ENCODE data around the gene KCNIP1.

KCNIP1 gene

GRCh38 chr5:170559296-170559695, 55.5 kb downstream of the KCNIP1 start:
- in situ Hi-C loops (cut with HindIII; ENCODE audit: low sequenced_read_pairs): no loop called here

GRCh38 chr5:170560938-170561337, 57.1 kb downstream of the KCNIP1 start:
- in situ Hi-C loops (cut with HindIII; ENCODE audit: low sequenced_read_pairs): no loop called here

GRCh38 chr5:170562166-170562874, 58.5 kb downstream of the KCNIP1 start:
- in situ Hi-C loops (cut with HindIII; ENCODE audit: low sequenced_read_pairs): no loop called here

- in situ Hi-C loops (cut with HindIII; ENCODE audit: low sequenced_read_pairs): no loop called here
These were observed 59.0 kb downstream of the KCNIP1 start for GRCh38 chr5:170562875-170563228.

- in situ Hi-C loops (cut with HindIII; ENCODE audit: low sequenced_read_pairs): no loop called here
These were observed 60.2 kb downstream of the KCNIP1 start for GRCh38 chr5:170563824-170564567.

- in situ Hi-C loops (cut with HindIII; ENCODE audit: low sequenced_read_pairs): no loop called here
These were observed 61.3 kb downstream of the KCNIP1 start for GRCh38 chr5:170565072-170565471.

- in situ Hi-C loops (cut with HindIII; ENCODE audit: low sequenced_read_pairs): no loop called here
These were observed 65.3 kb downstream of the KCNIP1 start for GRCh38 chr5:170569101-170569500.

- in situ Hi-C loops (cut with HindIII; ENCODE audit: low sequenced_read_pairs): no loop called here
These were observed 66.7 kb downstream of the KCNIP1 start for GRCh38 chr5:170570476-170570875.

- in situ Hi-C loops (cut with HindIII; ENCODE audit: low sequenced_read_pairs): no loop called here
These were observed 67.5 kb downstream of the KCNIP1 start for GRCh38 chr5:170571281-170571731.

GRCh38 chr5:170571875-170572852, 68.3 kb downstream of the KCNIP1 start:
- in situ Hi-C loops (cut with HindIII; ENCODE audit: low sequenced_read_pairs): no loop called here

GRCh38 chr5:170573114-170573513, 69.3 kb downstream of the KCNIP1 start:
- in situ Hi-C loops (cut with HindIII; ENCODE audit: low sequenced_read_pairs): no loop called here

- in situ Hi-C loops (cut with HindIII; ENCODE audit: low sequenced_read_pairs): no loop called here
These were observed 69.8 kb downstream of the KCNIP1 start for GRCh38 chr5:170573660-170574059.

- in situ Hi-C loops (cut with HindIII; ENCODE audit: low sequenced_read_pairs): no loop called here
These were observed 73.0 kb downstream of the KCNIP1 start for GRCh38 chr5:170576602-170577535.

- in situ Hi-C loops (cut with HindIII; ENCODE audit: low sequenced_read_pairs): no loop called here
These were observed 75.8 kb downstream of the KCNIP1 start for GRCh38 chr5:170579601-170580000.

GRCh38 chr5:170581211-170581610, 77.4 kb downstream of the KCNIP1 start:
- in situ Hi-C loops (cut with HindIII; ENCODE audit: low sequenced_read_pairs): no loop called here

- in situ Hi-C loops (cut with HindIII; ENCODE audit: low sequenced_read_pairs): no loop called here
These were observed 79.0 kb downstream of the KCNIP1 start for GRCh38 chr5:170582644-170583330.

GRCh38 chr5:170584003-170584402, 80.2 kb downstream of the KCNIP1 start:
- in situ Hi-C loops (cut with HindIII; ENCODE audit: low sequenced_read_pairs): no loop called here

- in situ Hi-C loops (cut with HindIII; ENCODE audit: low sequenced_read_pairs): loop anchor here (5.0 kb wide), 3 partner anchors 52 to 92 kb away; no protein-coding TSS in a partner anchor
These were observed 80.7 kb downstream of the KCNIP1 start for GRCh38 chr5:170584450-170585058.
